NCI-H2227 (cell line): ENCODE data around the gene HRAS.

Experiments used
- DNase-seq: peaks from one replicate; lab custom pipeline; 2025; ENCODE audit not compliant: unreplicated experiment; lab: John Stamatoyannopoulos, UW

HRAS gene

GRCh38 chr11:567629-568292 lies 32.4 kb upstream of the HRAS start:
- no peak for DNase-seq

- DNase-seq = no peak
Observed at GRCh38 chr11:567011-567628, 31.7 kb upstream of the HRAS start.

GRCh38 chr11:565921-566509 lies 30.6 kb upstream of the HRAS start:
- DNase-seq = no peak

- DNase-seq = no peak
Observed at GRCh38 chr11:563812-564578, 28.6 kb upstream of the HRAS start.

GRCh38 chr11:563066-563811 lies 27.9 kb upstream of the HRAS start:
- DNase-seq = no peak

GRCh38 chr11:562046-562645 lies 26.8 kb upstream of the HRAS start:
- DNase-seq = no peak

GRCh38 chr11:561148-562003 lies 26.0 kb upstream of the HRAS start:
- peak; percentile 45 for DNase-seq

- peak; percentile 98 for DNase-seq
Observed at GRCh38 chr11:560305-561147, 25.1 kb upstream of the HRAS start, which contains the start of the genes LMNTD2 and RASSF7. Gene LMNTD2 (minus strand): TSS chr11:560738. CDS start chr11:560716, 22 bp downstream. Gene RASSF7 (plus strand): TSS chr11:560970. CDS start chr11:561769, 799 bp downstream.

- DNase-seq = no peak
Observed at GRCh38 chr11:559712-560304, 24.4 kb upstream of the HRAS start.

GRCh38 chr11:559020-559620 lies 23.7 kb upstream of the HRAS start:
- no peak for DNase-seq

- DNase-seq = no peak
Observed at GRCh38 chr11:558503-558902, 23.1 kb upstream of the HRAS start.

GRCh38 chr11:557328-558132 lies 22.2 kb upstream of the HRAS start:
- DNase-seq = no peak

GRCh38 chr11:556662-557256 lies 21.4 kb upstream of the HRAS start:
- no peak for DNase-seq

GRCh38 chr11:555780-556661 lies 20.6 kb upstream of the HRAS start:
- peak; percentile 68 for DNase-seq

GRCh38 chr11:555227-555779 lies 19.9 kb upstream of the HRAS start:
- DNase-seq = peak; percentile 77
